MM.1S (cell line): ENCODE results near the gene TUBA3C.
"Not testable (repeated sequence)": the region's sequence is repeated elsewhere in the genome, so short reads cannot be mapped to it uniquely, and the experiment has no call there.

Source experiments
- DNase-seq: peaks from one replicate; pipeline ENCODE4 v3.0.0-alpha.2; 2015
- H2AFZ ChIP-seq: fragments of 300-600 bp; sonication (generic); 2 replicates; pipeline ENCODE4 v1.6.0; 2016; ENCODE audit warnings: antibody characterized with exemption, low read length
- H3F3A ChIP-seq: fragments of 300-600 bp; sonication (generic); 2 replicates; pipeline ENCODE4 v1.6.1; 2016; ENCODE audit warnings: mild to moderate bottlenecking, antibody characterized with exemption, low read length, moderate library complexity, mixed read lengths; ENCODE audit not compliant: insufficient read depth
- H3K27ac ChIP-seq: fragments of 300-600 bp; sonication (generic); 2 replicates; pipeline ENCODE4 v1.5.1; 2016; ENCODE audit warnings: mild to moderate bottlenecking, low read length
- H3K27me3 ChIP-seq: fragments of 300-600 bp; sonication (generic); replicated peaks from 2 replicates; pipeline ENCODE4 v1.6.0; 2016; ENCODE audit warnings: low read length; ENCODE audit not compliant: insufficient read depth
- H3K36me3 ChIP-seq: fragments of 300-600 bp; sonication (generic); replicated peaks from 2 replicates; pipeline ENCODE4 v1.6.1; 2016; ENCODE audit warnings: mild to moderate bottlenecking, low read length, mixed read lengths; ENCODE audit not compliant: insufficient read depth
- H3K4me1 ChIP-seq: fragments of 300-600 bp; sonication (generic); 2 replicates; pipeline ENCODE4 v1.6.1; 2016; ENCODE audit warnings: low read length, mixed read lengths
- H3K4me2 ChIP-seq: fragments of 300-600 bp; sonication (generic); 2 replicates; pipeline ENCODE4 v1.6.0; 2016; ENCODE audit warnings: low read depth, low read length
- H3K4me3 ChIP-seq: fragments of 300-600 bp; sonication (generic); 2 replicates; pipeline ENCODE4 v1.5.1; 2016; ENCODE audit warnings: low read length, mixed read lengths
- H3K79me2 ChIP-seq: fragments of 300-600 bp; sonication (generic); 2 replicates; pipeline ENCODE4 v1.6.1; 2016; ENCODE audit warnings: mixed run types, low read length, mixed read lengths
- H3K9ac ChIP-seq: fragments of 300-600 bp; sonication (generic); 2 replicates; pipeline ENCODE4 v1.6.1; 2016; ENCODE audit warnings: low read length, mixed read lengths
- H3K9me2 ChIP-seq: fragments of 300-600 bp; sonication (generic); replicated peaks from 2 replicates; pipeline ENCODE4 v1.6.1; 2016; ENCODE audit warnings: mild to moderate bottlenecking, low read length, mixed read lengths; ENCODE audit not compliant: insufficient read depth
- H3K9me3 ChIP-seq: fragments of 300-600 bp; sonication (generic); replicated peaks from 2 replicates; pipeline ENCODE4 v1.6.1; 2016; ENCODE audit warnings: mild to moderate bottlenecking, low read length, mixed read lengths; ENCODE audit not compliant: insufficient read depth
- H4K20me1 ChIP-seq: fragments of 300-600 bp; sonication (generic); 2 replicates; pipeline ENCODE4 v1.6.1; 2016; ENCODE audit warnings: mild to moderate bottlenecking, low read length, moderate library complexity, mixed read lengths; ENCODE audit not compliant: insufficient read depth
- CTCF ChIP-seq: fragments of 300-600 bp; sonication (generic); IDR thresholded peaks from 2 replicates; pipeline ENCODE4 v1.5.1; 2016; ENCODE audit warnings: antibody characterized with exemption, low read length, mixed read lengths

Gene TUBA3C

DNA sequence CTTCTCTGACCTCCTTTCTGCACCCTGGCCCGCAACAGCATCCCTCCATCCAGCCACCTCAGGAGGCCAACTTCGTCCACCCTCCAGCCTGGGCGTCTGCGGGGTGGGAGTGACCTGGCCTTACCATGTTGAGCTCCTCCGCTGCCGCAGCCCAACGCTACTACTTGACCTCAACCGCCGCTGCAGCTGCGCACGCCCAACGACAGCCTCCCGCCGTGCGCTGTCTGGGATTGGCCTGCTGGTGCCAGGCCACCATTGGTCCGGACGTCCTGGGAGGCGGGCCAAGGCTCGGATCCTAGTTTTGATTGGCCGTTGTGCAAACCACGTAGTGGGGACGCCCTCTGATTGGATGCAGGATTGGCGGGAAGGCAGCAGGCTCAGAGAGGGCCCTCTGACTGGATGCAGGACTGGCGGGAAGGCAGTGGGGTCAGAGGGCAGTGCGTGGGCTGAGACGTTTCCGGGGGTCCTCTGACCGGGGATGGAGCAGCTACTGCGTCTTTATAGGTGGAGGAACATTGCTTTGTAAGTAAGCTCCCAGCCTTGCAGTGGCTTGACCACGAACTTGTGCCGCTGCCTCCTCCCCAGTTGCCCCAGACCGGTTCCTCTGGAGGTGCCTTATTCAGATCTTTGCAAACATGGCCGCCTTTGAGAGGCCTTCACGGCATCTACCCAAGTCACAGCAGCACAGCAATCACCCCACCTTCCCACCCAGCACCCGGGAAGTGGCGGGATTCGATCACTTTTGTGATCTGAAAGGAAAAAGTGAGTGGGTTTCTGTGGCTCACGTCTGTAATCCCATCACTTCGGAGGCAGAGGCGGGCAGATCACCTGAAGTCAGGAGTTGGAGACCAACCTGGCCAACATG is at the start of gene TUBA3C:
Gene TUBA3C (minus strand): TSS at position 204 of the 865 bp plus-strand sequence. CDS start 77 bp downstream, at position 127.
- Histone ChIP-seq H3K9me2 (no peaks in the 10 kb centered on the region), H3K9ac (no peak within 1 kb of the TSS), H3K36me3 (no peaks in the 10 kb centered on the region), H3F3A (no peaks in the 10 kb centered on the region), H3K27me3 (no peaks in the 10 kb centered on the region), H3K4me3 (no peak within 1 kb of the TSS), H3K9me3 (no peaks in the 10 kb centered on the region), H2AFZ (no peak within 1 kb of the TSS), H3K27ac (no peak within 1 kb of the TSS), H4K20me1 (no peaks in the 10 kb centered on the region), H3K4me2 (no peak within 1 kb of the TSS), H3K79me2 (no peaks in the 10 kb centered on the region), H3K4me1 (no peaks in the 10 kb centered on the region)
- DNase-seq = no peak
- TF ChIP-seq CTCF = no peak

- H3K36me3 ChIP-seq, H3K4me1 ChIP-seq, DNase-seq, H3K9me3 ChIP-seq, H4K20me1 ChIP-seq, H2AFZ ChIP-seq, H3K9me2 ChIP-seq, H3K27ac ChIP-seq, H3K79me2 ChIP-seq, H3K4me2 ChIP-seq, H3K9ac ChIP-seq, H3K4me3 ChIP-seq, H3K27me3 ChIP-seq, H3F3A ChIP-seq: not testable (repeated sequence)
Measured at GRCh38 chr13:19207413-19207812, 25.8 kb upstream of the TUBA3C start.

- not testable (repeated sequence) for H3K4me1 ChIP-seq, H3K4me2 ChIP-seq, H3F3A ChIP-seq, H3K27me3 ChIP-seq, H3K9me3 ChIP-seq, H3K27ac ChIP-seq, H3K36me3 ChIP-seq, DNase-seq, H4K20me1 ChIP-seq, H3K9me2 ChIP-seq, H2AFZ ChIP-seq, H3K79me2 ChIP-seq, H3K4me3 ChIP-seq, H3K9ac ChIP-seq
Measured at GRCh38 chr13:19192622-19193021, 11.0 kb upstream of the TUBA3C start.

- H2AFZ ChIP-seq, H3K9me3 ChIP-seq, H3F3A ChIP-seq, H3K4me3 ChIP-seq, DNase-seq, H3K27me3 ChIP-seq, H3K4me1 ChIP-seq, H3K36me3 ChIP-seq, H3K4me2 ChIP-seq, H3K9me2 ChIP-seq, H3K79me2 ChIP-seq, H4K20me1 ChIP-seq, H3K9ac ChIP-seq, H3K27ac ChIP-seq: not testable (repeated sequence)
Measured at GRCh38 chr13:19189911-19190310, 8.3 kb upstream of the TUBA3C start.

- H3K4me2 ChIP-seq, H3K4me1 ChIP-seq, H3F3A ChIP-seq, H3K9me3 ChIP-seq, H3K27ac ChIP-seq, H3K9me2 ChIP-seq, H3K27me3 ChIP-seq, H3K9ac ChIP-seq, H3K79me2 ChIP-seq, H4K20me1 ChIP-seq, H3K4me3 ChIP-seq, H3K36me3 ChIP-seq, DNase-seq, H2AFZ ChIP-seq: not testable (repeated sequence)
Measured at GRCh38 chr13:19189368-19189767, 7.7 kb upstream of the TUBA3C start.
